Central memory CD8-positive, alpha-beta T cell (primary cell): ENCODE data around the gene PLSCR3.
A peak's percentile ranks its signal among the peaks of the same experiment; 100 is the strongest.

ENCODE experiments used
- ATAC-seq: fragments of 150-1000 bp; cut with Tn5 transposase; replicated peaks from 2 replicates; pipeline ENCODE4 v1.10.0; 2022; ENCODE audit warnings: mild to moderate bottlenecking, moderate FRiP score, moderate number of reproducible peaks; ENCODE audit not compliant: poor library complexity, severe bottlenecking; ENCODE audit errors: extremely low read depth
- DNase-seq, 2 donors: peaks; one replicate each; pipeline ENCODE4 v3.0.0; 2021; ENCODE audit warnings: low spot score in 2 of 2
- H3K27ac Mint-ChIP-seq: one replicate; pipeline ENCODE4 v1.8.0; 2022; ENCODE audit warnings: low read depth, mild to moderate bottlenecking, moderate library complexity, mixed read lengths
- H3K27me3 Mint-ChIP-seq: one replicate; pipeline ENCODE4 v1.8.0; 2022; ENCODE audit warnings: mixed read lengths
- H3K36me3 Mint-ChIP-seq: one replicate; pipeline ENCODE4 v1.8.0; 2022; ENCODE audit warnings: mild to moderate bottlenecking, moderate library complexity, mixed read lengths; ENCODE audit not compliant: insufficient read depth
- H3K4me1 Mint-ChIP-seq: one replicate; pipeline ENCODE4 v1.8.0; 2022; ENCODE audit warnings: mixed read lengths
- H3K4me3 Mint-ChIP-seq: one replicate; pipeline ENCODE4 v1.8.0; 2022; ENCODE audit warnings: mild to moderate bottlenecking, moderate library complexity, mixed read lengths
- H3K9me3 Mint-ChIP-seq: one replicate; pipeline ENCODE4 v1.8.0; 2022; ENCODE audit warnings: mixed read lengths

Gene PLSCR3

GRCh38 chr17:7356072-7356549, 38.2 kb downstream of the PLSCR3 start:
- Mint-ChIP-seq H3K4me1 (peaks cover 34% of the 10 kb centered on the region), H3K27me3 (no peaks in the 10 kb centered on the region), H3K9me3 (no peaks in the 10 kb centered on the region), H3K4me3 (no peak overlapping the region), H3K27ac (no peak overlapping the region), H3K36me3 (peaks cover 11% of the 10 kb centered on the region)
- DNase-seq: peak; percentile 71 to 75
- ATAC-seq: peak; percentile 61

DNA sequence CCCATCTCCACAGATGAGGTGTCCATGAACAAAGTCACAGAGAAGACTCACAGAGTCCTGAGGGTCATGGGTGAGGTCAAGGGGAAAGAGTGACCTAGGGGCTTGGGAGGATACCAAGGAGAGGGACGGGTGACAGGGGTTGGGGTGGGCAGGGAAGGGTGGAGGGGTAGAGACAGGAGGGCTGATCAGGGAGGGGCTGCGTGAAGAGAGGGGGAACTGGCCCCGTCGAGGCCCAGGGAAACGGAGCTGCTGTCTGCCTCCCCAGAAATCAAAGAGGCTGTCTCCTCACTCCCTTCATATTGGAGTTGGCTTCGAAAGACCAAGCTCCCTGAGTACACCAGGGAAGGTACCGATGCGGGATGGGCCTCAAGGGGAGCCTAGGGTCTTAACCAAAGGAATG, 38.8 kb downstream of the PLSCR3 start:
- H3K36me3 Mint-ChIP-seq: peaks cover 13% of the 10 kb centered on the region
- H3K9me3 Mint-ChIP-seq: no peaks in the 10 kb centered on the region
- H3K4me3 Mint-ChIP-seq: no peak overlapping the region
- no peak for ATAC-seq
- no peak for DNase-seq
- H3K27ac Mint-ChIP-seq: no peak overlapping the region
- H3K27me3 Mint-ChIP-seq: no peaks in the 10 kb centered on the region
- peaks cover 37% of the 10 kb centered on the region for H3K4me1 Mint-ChIP-seq

GRCh38 chr17:7355053-7355452, 39.3 kb downstream of the PLSCR3 start, which contains the start of gene TMEM95:
TSS of gene TMEM95 (plus strand) at chr17:7355156. CDS start at chr17:7355205, 49 bp downstream.
- Mint-ChIP-seq H3K27me3 (no peaks in the 10 kb centered on the region), H3K4me3 (no peak within 1 kb of the TSS), H3K36me3 (peaks cover 13% of the 10 kb centered on the region), H3K4me1 (peaks cover 42% of the 10 kb centered on the region), H3K27ac (peak within 1 kb of the TSS; percentile 74), H3K9me3 (no peaks in the 10 kb centered on the region)
- ATAC-seq (no peak), DNase-seq (no peak)

DNA sequence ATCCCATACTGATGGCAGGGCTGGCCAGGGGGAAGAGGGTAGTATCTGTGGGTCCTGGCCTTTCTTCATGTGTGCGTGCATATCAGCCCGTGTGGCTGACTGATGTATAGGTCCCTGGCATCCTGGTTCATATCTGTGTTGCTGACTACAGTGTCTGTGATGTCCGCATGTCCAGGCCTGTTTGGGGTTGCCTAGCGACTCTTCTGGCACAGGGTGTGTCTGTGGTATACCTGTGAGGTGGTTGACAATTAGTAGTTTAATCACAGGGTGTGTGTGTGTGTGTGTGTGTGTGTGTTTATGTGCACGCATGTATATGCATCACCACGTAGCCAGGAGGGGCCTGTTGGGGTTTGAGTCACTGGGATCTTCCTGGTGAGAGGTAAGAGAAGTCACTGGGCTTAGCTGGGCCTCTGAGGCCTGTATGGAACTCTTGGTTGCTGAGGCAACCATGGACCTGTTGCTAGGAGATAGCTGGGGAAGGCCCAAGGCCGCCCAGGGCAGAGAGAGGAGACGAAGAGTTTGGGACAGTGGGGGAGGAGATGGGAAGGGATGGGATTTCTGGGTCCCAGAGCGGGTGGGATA, 40.0 kb downstream of the PLSCR3 start:
- DNase-seq (no peak), ATAC-seq (no peak)
- Mint-ChIP-seq H3K27ac (peak overlapping the region; percentile 74), H3K4me3 (no peak overlapping the region), H3K36me3 (peaks cover 15% of the 10 kb centered on the region), H3K9me3 (no peaks in the 10 kb centered on the region), H3K4me1 (peaks cover 48% of the 10 kb centered on the region), H3K27me3 (no peaks in the 10 kb centered on the region)

- H3K27me3 Mint-ChIP-seq: no peaks in the 10 kb centered on the region
Observed at GRCh38 chr17:7352910-7353635, 41.3 kb downstream of the PLSCR3 start.

GRCh38 chr17:7352503-7352889, 41.8 kb downstream of the PLSCR3 start:
- Mint-ChIP-seq H3K4me3 (peak overlapping the region; percentile 90), H3K9me3 (no peaks in the 10 kb centered on the region), H3K27ac (peak overlapping the region; percentile 96), H3K27me3 (no peaks in the 10 kb centered on the region), H3K36me3 (peaks cover 20% of the 10 kb centered on the region), H3K4me1 (peaks cover 63% of the 10 kb centered on the region)
- DNase-seq: no peak
- no peak for ATAC-seq

More at GRCh38 chr17:7352910-7353635, 41.3 kb downstream of the PLSCR3 start:
- H3K9me3 Mint-ChIP-seq: no peaks in the 10 kb centered on the region
- no peak for DNase-seq
- peaks cover 19% of the 10 kb centered on the region for H3K36me3 Mint-ChIP-seq
- peak overlapping the region; percentile 96 for H3K27ac Mint-ChIP-seq
- ATAC-seq: no peak
- peak overlapping the region; percentile 90 for H3K4me3 Mint-ChIP-seq
- H3K4me1 Mint-ChIP-seq: peaks cover 61% of the 10 kb centered on the region

GRCh38 chr17:7351665-7352502, 42.4 kb downstream of the PLSCR3 start, which contains the start of gene KCTD11:
TSS of gene KCTD11 (plus strand) at chr17:7352162.
- peak within 1 kb of the TSS; percentile 96 for H3K27ac Mint-ChIP-seq
- no peaks in the 10 kb centered on the region for H3K27me3 Mint-ChIP-seq
- DNase-seq (peak; percentile 44 to 69), ATAC-seq (peak; percentile 50)
- H3K9me3 Mint-ChIP-seq: no peaks in the 10 kb centered on the region
- peaks cover 25% of the 10 kb centered on the region for H3K36me3 Mint-ChIP-seq
- H3K4me3 Mint-ChIP-seq: peak within 1 kb of the TSS; percentile 90
- peaks cover 68% of the 10 kb centered on the region for H3K4me1 Mint-ChIP-seq

GRCh38 chr17:7348478-7349242, 45.7 kb downstream of the PLSCR3 start:
- no peak for ATAC-seq
- no peak for DNase-seq
- peaks cover 39% of the 10 kb centered on the region for H3K36me3 Mint-ChIP-seq
- no peak overlapping the region for H3K4me3 Mint-ChIP-seq
- H3K27ac Mint-ChIP-seq: peak overlapping the region; percentile 82
- H3K4me1 Mint-ChIP-seq: peaks cover 55% of the 10 kb centered on the region
- no peaks in the 10 kb centered on the region for H3K9me3 Mint-ChIP-seq
- H3K27me3 Mint-ChIP-seq: no peaks in the 10 kb centered on the region

GRCh38 chr17:7347630-7348477, 46.5 kb downstream of the PLSCR3 start:
- Mint-ChIP-seq H3K27me3 (no peaks in the 10 kb centered on the region), H3K36me3 (peaks cover 44% of the 10 kb centered on the region)
- ATAC-seq: no peak

GRCh38 chr17:7346761-7347614, 47.3 kb downstream of the PLSCR3 start:
- Mint-ChIP-seq H3K36me3 (peaks cover 45% of the 10 kb centered on the region), H3K4me3 (no peak overlapping the region), H3K9me3 (no peaks in the 10 kb centered on the region), H3K27ac (peak overlapping the region; percentile 29), H3K27me3 (no peaks in the 10 kb centered on the region), H3K4me1 (peaks cover 44% of the 10 kb centered on the region)
- DNase-seq: no peak
- no peak for ATAC-seq

More at GRCh38 chr17:7347630-7348477, 46.5 kb downstream of the PLSCR3 start:
- Mint-ChIP-seq H3K4me3 (no peak overlapping the region), H3K9me3 (no peaks in the 10 kb centered on the region), H3K4me1 (peaks cover 51% of the 10 kb centered on the region), H3K27ac (peak overlapping the region; percentile 82)
- no peak for DNase-seq

DNA sequence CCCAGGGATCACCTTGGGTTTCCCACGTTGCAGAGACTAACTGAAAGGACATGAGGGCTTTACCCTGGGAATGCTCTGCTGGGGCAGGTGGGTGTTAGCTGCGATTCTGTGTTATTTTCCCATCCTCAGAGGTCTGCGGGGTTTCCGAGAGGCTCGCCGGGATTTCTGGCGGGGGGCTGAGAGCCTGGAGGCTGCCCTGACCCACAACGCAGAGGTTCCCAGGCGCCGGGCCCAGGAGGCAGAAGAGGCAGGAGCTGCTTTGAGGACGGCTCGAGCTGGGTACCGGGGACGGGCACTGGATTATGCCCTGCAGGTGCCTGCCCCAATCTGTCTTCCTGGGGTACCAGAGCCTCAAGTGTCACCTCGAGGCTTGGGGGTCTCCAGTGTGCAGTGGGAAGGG, 51.1 kb downstream of the PLSCR3 start:
- H3K27ac Mint-ChIP-seq: no peak overlapping the region
- no peaks in the 10 kb centered on the region for H3K27me3 Mint-ChIP-seq
- H3K4me1 Mint-ChIP-seq: peaks cover 30% of the 10 kb centered on the region
- H3K4me3 Mint-ChIP-seq: no peak overlapping the region
- H3K9me3 Mint-ChIP-seq: no peaks in the 10 kb centered on the region
- ATAC-seq (no peak), DNase-seq (no peak)
- peaks cover 56% of the 10 kb centered on the region for H3K36me3 Mint-ChIP-seq
